Measurements from ENCODE around the gene VWA5B1.
"Not testable (repeated sequence)": the region's sequence is repeated elsewhere in the genome, so short reads cannot be mapped to it uniquely, and the experiment has no call there.

VWA5B1 gene

DNA sequence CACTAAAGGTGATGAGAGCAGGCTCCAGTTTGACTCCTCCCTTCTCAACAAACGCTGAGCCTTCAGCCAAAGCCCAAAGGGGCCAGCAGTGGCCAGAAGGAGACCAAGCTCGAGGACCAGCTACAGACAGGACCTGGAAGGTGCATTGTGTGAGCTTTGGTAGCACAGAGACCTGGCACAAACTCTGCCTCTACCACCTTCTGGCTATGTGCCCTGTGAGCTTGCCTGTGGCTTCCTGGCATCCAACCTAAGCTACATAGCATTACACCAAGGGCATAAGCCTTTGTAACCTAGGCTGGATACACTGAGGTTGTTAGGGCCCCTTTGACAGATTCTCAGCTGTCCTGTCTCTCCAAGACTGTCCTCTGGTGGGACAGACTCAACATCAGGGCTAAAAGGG, 6.6 kb upstream of the VWA5B1 start:
- DNase-seq: no peak
- H3K4me3 Mint-ChIP-seq: no peak overlapping the region
- TF ChIP-seq, protein P1, sequence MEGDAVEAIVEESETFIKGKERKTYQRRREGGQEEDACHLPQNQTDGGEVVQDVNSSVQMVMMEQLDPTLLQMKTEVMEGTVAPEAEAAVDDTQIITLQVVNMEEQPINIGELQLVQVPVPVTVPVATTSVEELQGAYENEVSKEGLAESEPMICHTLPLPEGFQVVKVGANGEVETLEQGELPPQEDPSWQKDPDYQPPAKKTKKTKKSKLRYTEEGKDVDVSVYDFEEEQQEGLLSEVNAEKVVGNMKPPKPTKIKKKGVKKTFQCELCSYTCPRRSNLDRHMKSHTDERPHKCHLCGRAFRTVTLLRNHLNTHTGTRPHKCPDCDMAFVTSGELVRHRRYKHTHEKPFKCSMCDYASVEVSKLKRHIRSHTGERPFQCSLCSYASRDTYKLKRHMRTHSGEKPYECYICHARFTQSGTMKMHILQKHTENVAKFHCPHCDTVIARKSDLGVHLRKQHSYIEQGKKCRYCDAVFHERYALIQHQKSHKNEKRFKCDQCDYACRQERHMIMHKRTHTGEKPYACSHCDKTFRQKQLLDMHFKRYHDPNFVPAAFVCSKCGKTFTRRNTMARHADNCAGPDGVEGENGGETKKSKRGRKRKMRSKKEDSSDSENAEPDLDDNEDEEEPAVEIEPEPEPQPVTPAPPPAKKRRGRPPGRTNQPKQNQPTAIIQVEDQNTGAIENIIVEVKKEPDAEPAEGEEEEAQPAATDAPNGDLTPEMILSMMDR (IDR thresholded peaks at IDR 0.05): no peak
- peaks cover 52% of the 10 kb centered on the region for H3K27me3 Mint-ChIP-seq (ENCODE audit: low read depth, poor library complexity)
- H3K27ac Mint-ChIP-seq: no peak overlapping the region
- H3K4me1 Mint-ChIP-seq: peaks cover 26% of the 10 kb centered on the region
- H3K9me3 Mint-ChIP-seq: peaks cover 21% of the 10 kb centered on the region
- no peaks in the 10 kb centered on the region for H3K36me3 Mint-ChIP-seq (ENCODE audit: low read depth)

DNA sequence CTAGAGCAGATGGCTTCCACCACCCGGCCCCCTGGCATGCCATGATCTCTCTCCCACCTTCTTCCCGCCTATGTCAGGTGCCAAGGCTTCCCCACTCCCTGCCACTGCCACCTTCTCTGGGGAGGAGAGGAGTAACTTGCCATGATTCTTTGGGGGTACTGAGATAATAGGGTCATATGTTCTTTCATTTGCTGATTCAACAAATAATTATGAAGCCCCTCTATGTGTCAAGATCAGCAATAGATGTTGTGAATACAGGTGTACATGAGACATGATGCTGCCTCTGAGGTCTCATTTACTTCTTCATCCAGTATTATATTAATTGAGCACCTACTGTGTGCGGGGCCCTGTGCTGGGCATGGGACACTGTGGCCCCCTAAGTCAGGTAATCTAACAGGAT, 6.0 kb upstream of the VWA5B1 start:
- no peak for DNase-seq
- H3K9me3 Mint-ChIP-seq: peaks cover 15% of the 10 kb centered on the region
- TF ChIP-seq, protein P1 (IDR thresholded peaks at IDR 0.05): no peak
- peaks cover 21% of the 10 kb centered on the region for H3K4me1 Mint-ChIP-seq
- H3K27ac Mint-ChIP-seq: no peak overlapping the region
- no peak overlapping the region for H3K4me3 Mint-ChIP-seq
- peaks cover 54% of the 10 kb centered on the region for H3K27me3 Mint-ChIP-seq (ENCODE audit: low read depth, poor library complexity)
- H3K36me3 Mint-ChIP-seq (ENCODE audit: low read depth): no peaks in the 10 kb centered on the region

DNA sequence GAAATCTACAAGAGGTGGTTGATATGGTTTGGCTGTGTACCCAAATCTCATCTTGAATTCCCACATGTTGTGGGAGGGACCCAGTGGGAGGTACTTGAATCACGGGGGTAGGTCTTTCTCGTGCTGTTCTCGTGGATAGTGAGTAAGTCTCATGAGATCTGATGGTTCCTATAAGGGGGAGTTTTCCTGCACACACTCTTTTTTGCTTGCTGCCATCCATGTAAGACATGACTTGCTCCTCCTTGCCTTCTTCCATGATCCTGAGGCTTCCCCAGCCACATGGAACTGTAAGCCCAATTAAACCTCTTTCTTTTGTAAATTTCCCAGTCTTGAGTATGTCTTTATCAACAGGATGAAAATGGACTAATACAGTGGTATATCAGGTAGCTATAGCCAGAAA, 5.2 kb upstream of the VWA5B1 start:
- TF ChIP-seq, protein P1 (IDR thresholded peaks at IDR 0.05): no peak
- Mint-ChIP-seq H3K4me3 (no peak overlapping the region), H3K9me3 (peaks cover 15% of the 10 kb centered on the region), H3K27me3 (ENCODE audit: low read depth, poor library complexity) (peaks cover 54% of the 10 kb centered on the region), H3K36me3 (ENCODE audit: low read depth) (no peaks in the 10 kb centered on the region), H3K27ac (no peak overlapping the region), H3K4me1 (peaks cover 23% of the 10 kb centered on the region)
- DNase-seq: no peak

DNA sequence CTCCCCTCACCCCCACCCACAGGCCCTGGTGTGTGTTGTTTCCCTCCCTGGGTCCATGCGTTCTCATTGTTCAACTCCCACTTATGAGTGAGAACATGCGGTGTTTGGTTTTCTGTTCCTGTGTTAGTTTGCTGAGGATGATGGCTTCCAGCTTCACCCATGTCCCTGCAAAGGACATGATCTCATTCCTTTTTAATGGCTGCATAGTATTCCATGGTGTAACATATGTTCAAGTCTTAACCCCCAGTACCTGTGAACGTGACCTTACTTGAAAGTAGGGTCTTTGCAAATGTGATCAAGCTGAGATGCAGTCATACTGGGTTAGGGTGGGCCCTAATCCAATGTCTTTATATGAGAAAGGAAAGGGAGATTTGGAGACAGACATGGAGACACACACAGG, 3.0 kb upstream of the VWA5B1 start:
- not testable (repeated sequence) for DNase-seq; H3K4me3 Mint-ChIP-seq; H3K36me3 Mint-ChIP-seq (ENCODE audit: low read depth); H3K27ac Mint-ChIP-seq
- H3K9me3 Mint-ChIP-seq: peaks cover 15% of the 10 kb centered on the region
- peaks cover 65% of the 10 kb centered on the region for H3K27me3 Mint-ChIP-seq (ENCODE audit: low read depth, poor library complexity)
- peaks cover 29% of the 10 kb centered on the region for H3K4me1 Mint-ChIP-seq

DNA sequence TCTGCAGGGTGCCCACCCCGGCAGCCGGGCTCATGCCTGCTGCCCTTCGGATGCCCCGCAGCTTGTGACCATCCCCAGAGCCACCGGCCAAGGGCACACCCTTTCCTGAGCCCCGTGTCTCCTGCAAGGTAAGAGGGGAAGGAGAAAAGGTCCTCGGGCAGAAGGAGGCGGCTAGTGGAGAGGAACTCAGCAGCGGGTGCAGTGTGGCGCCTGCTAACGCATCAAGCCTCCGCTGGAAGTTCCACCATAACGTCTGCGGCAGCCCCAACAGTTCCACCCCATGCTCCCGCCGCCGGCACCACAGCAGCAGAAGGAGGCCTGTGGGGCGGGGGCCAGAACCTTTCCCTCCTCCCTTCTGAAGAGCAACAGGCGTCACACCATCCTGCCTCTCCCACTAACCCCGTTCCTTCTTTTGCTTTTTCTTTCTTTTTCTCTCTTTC, 990 bp downstream of the VWA5B1 start:
- H3K27me3 Mint-ChIP-seq (ENCODE audit: low read depth, poor library complexity): peaks cover 76% of the 10 kb centered on the region
- H3K4me3 Mint-ChIP-seq: peak overlapping the region; percentile 67
- DNase-seq: peak; percentile 31
- no peaks in the 10 kb centered on the region for H3K36me3 Mint-ChIP-seq (ENCODE audit: low read depth)
- peaks cover 29% of the 10 kb centered on the region for H3K4me1 Mint-ChIP-seq
- H3K27ac Mint-ChIP-seq: no peak overlapping the region
- H3K9me3 Mint-ChIP-seq: no peaks in the 10 kb centered on the region
- TF ChIP-seq, protein P1 (IDR thresholded peaks at IDR 0.05): no peak

DNA sequence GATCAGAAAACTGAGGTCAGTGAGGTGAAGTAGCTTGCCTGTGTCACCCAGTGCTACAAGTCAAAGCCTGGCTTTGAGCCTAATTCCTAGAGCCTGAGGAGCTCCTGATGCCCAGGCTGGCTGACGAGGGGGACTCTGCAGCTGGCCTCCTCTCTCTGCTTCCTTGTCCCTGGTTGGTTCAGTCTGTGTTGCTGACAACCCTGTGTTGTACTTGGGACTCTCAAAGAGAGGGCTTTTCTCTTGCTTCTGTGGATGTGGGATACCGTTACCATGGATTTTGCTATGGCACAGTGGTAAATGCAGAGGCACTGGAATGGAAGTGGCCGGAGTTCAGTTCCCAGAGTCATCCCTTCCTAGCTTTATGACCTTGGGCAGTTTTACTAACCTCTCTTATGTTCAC, 8.0 kb downstream of the VWA5B1 start:
- Mint-ChIP-seq H3K27ac (no peak overlapping the region), H3K27me3 (ENCODE audit: low read depth, poor library complexity) (peaks cover 60% of the 10 kb centered on the region), H3K4me1 (no peaks in the 10 kb centered on the region), H3K9me3 (no peaks in the 10 kb centered on the region), H3K36me3 (ENCODE audit: low read depth) (no peaks in the 10 kb centered on the region), H3K4me3 (no peak overlapping the region)
- DNase-seq: no peak
- TF ChIP-seq, protein P1 (IDR thresholded peaks at IDR 0.05): no peak

Measured in nephron progenitor cell (in vitro differentiated cells).